Activated CD8-positive, alpha-beta memory T cell treated with anti-CD3 and anti-CD28 coated beads for 4 hours (primary cell): ENCODE measurements around the gene KIAA0753.

Experiments used
- DNase-seq, 2 donors: peaks; one replicate each; pipeline ENCODE4 v3.0.0-alpha.2; 2020; ENCODE audit warnings: low read depth in 2 of 2

Gene KIAA0753

GRCh38 chr17:6569370-6570285, 70.9 kb downstream of the KIAA0753 start:
- no peak for DNase-seq

- no peak for DNase-seq
Measured at GRCh38 chr17:6568184-6568758, 72.2 kb downstream of the KIAA0753 start.

- no peak for DNase-seq
Measured at GRCh38 chr17:6567528-6568183, 72.9 kb downstream of the KIAA0753 start.

DNA sequence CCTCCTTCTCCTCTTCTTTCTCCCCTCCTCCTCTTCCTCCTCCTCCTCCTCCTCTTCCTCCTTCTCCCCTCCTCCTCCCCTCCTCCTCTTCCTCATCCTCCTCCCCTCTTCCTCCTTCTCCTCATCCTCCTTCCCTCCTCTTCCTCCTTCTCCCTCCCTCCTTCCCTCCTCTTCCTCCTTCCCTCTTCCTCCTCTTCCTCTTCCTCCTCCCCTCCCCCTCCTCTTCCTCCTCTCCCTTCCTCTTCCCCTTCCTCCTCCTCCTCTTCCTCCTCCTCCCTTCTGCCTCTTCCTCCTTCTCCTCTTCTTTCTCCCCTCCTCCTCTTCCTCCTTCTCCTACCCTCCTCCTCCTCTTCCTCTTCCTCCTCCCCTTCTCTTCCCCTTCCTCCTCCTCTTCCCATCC, 79.1 kb downstream of the KIAA0753 start:
- no peak for DNase-seq

- DNase-seq = no peak
Measured at GRCh38 chr17:6560496-6560895, 80.0 kb downstream of the KIAA0753 start.

GRCh38 chr17:6559753-6560215, 80.7 kb downstream of the KIAA0753 start:
- DNase-seq = no peak

- no peak for DNase-seq
Measured at GRCh38 chr17:6558932-6559752, 81.4 kb downstream of the KIAA0753 start.

GRCh38 chr17:6558276-6558675, 82.2 kb downstream of the KIAA0753 start:
- no peak for DNase-seq

GRCh38 chr17:6557040-6557438, 83.5 kb downstream of the KIAA0753 start:
- no peak for DNase-seq

DNA sequence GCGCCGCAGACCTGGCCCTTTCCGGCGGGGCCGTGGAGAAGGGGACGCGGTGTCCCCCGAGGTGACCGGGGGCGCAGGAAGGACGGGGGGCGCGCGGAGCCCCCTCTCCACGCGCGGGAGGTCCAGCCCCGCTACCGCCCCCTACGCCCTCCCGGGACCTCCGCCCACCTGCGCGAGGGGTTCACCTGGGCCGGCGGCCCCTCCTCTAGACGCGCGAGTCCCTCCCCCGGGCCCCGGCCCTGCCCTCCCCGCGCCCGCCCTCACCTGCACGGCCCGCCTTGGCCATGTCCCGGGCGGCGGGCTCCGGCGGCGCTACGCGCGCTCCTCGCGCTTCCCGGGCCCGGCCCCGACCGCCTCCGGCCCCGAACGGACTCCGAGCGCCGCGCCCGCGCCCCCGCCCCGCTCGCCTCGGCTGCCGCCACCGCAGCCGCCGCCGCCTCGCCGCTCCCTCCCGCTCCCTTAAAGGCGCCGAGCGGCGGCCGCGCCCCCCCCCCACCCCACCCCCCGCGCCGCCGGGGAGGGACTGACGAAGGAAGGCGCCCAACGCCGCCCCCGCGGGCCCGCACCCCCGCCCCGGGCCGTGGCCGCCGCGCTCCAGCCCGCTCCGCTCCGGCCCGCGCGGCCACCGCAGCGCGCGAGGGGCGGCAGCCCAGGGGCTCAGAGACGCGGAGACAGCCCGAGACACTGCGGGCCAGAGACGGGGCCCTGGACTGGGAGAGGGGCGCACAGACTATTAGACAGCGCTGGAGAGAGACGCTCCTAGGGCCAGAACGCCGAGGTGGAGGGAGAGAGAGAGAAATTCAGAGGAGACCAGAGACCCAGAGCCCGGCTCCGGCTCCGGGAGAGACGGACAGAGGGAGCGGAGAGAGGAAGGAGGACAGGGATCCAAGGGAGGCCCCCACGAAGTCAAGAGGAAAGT, 84.1 kb downstream of the KIAA0753 start, which contains the start of gene PITPNM3:
TSS of gene PITPNM3 (minus strand) at position 435 of the 919 bp plus-strand sequence. CDS start at position 286, 149 bp downstream.
- DNase-seq = no peak

DNA sequence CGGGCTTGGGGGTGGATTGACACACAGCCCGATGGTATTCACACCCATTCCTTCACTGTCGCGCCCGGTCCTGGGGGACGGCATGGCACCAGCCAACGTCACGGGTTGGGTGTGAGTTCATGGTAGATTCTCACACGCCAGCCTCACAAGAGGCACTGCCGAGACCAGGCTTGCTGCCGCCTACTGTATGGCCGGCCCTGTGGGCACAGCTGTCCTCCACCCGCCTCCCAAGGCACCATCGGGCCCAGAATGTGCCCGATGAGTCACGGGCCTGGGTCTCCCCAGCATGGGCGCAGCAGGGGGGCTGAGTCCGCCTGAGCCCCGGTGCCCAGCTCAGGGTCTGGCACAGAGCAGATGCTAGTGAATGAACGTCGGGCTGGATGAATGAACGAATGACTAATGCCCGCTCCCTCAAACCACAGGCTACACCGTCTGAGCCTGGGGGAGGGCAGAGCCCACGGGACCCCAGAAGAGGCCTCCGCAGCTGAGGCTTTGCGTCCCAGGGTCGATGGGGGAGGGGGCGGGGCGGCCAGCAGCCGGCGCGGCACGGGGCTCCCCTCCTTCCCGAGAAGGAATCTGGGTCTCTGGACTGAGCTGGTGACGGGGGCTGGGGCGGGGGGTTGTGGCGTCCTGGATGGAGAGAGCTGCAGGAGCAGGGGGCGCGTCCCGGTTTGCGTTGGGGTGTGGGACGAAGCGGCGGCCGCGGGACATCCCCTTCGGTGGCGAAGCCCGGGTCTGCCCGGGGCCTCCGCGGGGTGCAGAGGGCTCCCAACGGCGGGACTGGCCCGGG, 85.0 kb downstream of the KIAA0753 start:
- DNase-seq = no peak

DNA sequence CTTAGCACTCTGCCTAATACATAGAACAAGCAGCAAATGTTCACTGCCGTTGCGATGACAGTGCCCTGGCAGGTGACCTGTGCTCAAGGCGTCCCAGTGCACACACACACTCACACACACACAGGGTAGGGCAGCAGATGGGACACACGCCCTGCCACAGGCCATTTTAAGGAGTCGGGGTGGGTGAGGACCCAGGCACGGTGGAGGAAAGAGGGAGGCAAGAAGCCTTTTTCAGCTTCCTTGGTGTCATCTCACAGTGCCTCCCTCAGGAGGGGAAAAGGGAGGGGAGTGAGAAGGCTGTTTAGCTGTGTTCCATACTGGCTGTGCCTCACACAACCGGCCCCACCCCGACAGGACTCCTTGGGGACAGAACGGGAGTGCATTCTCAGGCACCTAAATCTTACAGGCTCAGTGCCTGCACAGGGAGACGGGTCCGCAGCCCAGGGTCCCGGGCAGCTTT, 85.6 kb downstream of the KIAA0753 start:
- no peak for DNase-seq

GRCh38 chr17:6554342-6554741, 86.2 kb downstream of the KIAA0753 start:
- DNase-seq = no peak

- no peak for DNase-seq
Measured at GRCh38 chr17:6551869-6552531, 88.5 kb downstream of the KIAA0753 start.

DNA sequence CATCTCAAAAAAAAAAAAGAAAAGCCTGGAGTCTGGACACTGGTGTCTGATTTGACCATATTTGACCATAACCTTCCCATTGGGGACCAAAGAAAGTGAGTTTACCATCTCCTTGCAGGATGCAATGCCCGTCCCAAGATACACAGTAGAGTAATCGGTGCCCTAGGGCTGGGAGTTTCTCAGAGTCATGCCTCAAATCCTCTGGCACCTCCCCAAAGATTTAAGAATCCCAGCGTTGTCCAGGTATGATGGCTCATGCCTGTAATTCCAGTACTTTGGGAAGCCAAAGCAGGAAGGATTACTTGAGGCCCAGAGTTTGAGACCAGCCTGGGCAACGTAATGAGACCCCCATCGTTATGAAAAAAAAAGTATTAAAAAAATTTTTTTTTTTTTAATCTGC, 89.2 kb downstream of the KIAA0753 start:
- no peak for DNase-seq

- DNase-seq = no peak
Measured at GRCh38 chr17:6549384-6550036, 91.0 kb downstream of the KIAA0753 start.

DNA sequence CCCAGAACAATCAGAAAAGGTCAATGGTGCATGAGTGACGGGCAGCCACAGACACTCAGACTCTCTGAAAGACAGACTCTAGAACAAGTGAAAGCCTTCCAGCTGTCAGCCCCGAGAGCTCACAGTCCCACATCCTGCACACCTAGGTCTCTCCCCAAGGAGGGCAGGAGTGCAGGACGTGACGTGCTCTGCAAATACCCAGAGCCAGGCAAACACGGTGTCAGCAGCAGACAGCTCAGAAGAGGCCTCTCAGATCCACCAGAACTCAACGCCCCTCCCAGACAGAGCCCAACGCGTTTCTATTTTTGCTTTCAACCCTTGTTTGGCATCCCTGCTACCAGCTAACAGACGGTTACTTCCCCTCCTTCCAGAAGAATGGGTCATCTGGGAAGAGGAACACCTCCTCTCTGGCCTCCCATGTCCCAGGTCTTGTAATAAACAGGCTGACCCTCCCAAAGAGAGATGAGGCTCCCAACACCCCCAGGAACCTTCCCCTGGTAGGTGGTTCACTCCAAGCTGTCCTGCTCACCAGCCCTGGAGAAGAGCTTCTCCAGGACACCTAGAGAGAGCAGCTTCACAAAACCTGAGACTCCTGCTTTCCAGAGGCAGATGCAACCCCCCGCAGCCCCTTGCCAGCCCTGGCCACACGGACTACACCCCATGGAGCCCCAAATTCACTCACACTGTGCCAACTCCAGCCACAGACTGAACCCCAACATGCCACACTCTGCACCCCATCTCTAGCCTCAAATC, 91.8 kb downstream of the KIAA0753 start:
- no peak for DNase-seq

GRCh38 chr17:6548034-6548433, 92.5 kb downstream of the KIAA0753 start:
- DNase-seq = no peak
